Activated naive CD4-positive, alpha-beta T cell (primary cell): Measurements from ENCODE around the gene HIBADH.
"Not testable (repeated sequence)": the region's sequence is repeated elsewhere in the genome, so short reads cannot be mapped to it uniquely, and the experiment has no call there.

Experiments
- DNase-seq, 4 experiments: peaks; one replicate each; lab custom pipeline; 2025; lab: John Stamatoyannopoulos, UW

The HIBADH gene

GRCh38 chr7:27678617-27679260, 16.1 kb upstream of the HIBADH start:
- DNase-seq: no peak

- DNase-seq: no peak
These were observed 15.4 kb upstream of the HIBADH start for GRCh38 chr7:27677912-27678612.

GRCh38 chr7:27674126-27674525, 11.4 kb upstream of the HIBADH start:
- not testable (repeated sequence) for DNase-seq

- no peak for DNase-seq
These were observed 9.0 kb upstream of the HIBADH start for GRCh38 chr7:27671675-27672074.

- DNase-seq: no peak
These were observed 8.0 kb upstream of the HIBADH start for GRCh38 chr7:27670676-27671075.

DNA sequence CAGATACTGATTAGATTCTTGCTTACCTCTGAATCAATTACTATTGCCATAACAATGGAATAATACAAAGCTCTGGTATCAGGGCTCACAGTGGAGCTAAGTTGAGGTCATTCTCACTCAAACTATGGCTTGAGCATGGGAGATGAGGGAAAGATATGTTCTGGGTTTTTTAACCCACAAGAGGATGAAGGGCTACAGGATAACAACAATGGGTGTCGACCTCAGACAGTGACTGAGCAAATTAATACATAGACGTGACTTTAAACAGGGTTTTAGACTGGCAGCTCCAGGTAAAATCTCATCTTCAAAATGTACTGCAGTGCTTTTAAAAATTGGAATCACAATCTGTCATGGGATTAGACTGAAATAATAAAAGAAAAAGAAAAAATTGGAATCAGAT, 7.5 kb upstream of the HIBADH start:
- no peak for DNase-seq

DNA sequence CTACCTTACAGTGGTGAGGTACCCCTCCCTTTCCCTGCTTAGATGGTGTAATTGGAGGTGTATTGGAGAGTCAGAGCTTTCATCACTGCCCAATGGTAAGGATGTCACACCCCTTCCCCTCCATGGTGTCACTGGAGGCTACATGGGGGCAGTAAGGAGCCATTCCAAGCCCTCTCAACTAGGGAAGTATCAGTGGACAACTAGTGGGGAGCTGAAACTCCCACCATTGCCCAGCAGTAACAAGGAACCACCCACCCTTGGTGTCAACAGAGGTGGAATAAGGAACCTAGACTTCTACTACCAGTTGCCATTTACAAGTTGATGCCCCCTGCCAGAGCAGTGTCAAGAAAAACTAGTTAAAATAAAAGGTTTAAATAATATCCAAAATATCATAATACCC, 2.8 kb upstream of the HIBADH start:
- DNase-seq: no peak

DNA sequence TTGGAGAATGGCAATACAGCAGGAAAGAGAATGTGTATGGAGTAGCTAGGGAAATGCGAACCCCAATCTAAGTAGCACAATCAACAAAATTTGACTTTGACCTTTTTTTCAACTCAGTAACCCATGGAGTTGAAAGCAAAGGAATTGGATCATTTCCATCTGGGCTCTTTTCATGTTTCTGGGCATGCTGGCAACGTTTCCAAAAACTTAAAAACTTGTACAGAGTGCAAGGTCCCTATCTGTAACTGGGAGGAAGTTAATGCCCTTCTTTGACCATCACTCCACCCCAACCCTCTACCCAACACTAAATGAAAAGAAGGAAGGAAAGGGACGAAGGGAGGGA, 1.3 kb upstream of the HIBADH start:
- no peak for DNase-seq

DNA sequence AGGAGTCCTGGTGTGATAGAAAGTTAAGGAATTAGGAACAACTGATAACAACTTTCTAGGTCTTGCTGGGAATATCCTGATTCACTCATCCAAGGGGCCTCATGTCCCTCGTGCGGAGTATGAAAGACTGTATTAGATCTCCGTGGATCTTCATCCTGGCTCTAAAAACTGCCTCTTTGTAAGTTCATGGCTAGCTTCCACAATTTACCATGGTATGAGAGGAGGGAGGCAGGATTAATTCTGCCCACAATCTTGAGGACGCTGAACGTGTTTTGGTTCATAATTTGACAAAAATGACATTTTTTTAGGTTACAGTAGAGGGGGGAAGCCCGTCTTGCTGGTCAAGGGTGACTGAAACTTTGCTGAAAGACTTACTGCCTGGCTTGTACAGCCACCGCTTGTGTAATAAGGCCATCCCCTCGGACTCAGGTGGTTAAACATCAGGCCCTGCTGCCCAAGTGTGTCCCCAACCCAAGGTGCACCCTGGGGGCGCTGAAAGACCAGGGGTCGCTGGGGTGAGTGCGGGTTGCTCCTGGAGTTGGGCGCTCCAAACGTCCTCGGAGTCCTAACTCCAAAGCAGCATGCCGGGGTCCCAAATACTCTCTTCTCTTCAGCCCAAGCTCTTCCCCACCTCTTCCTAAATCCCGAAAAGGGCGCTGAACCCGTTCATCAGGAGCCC, 733 bp downstream of the HIBADH start:
- DNase-seq: peak in 1 of 4 experiments; percentile 19

GRCh38 chr7:27656724-27657123, 6.0 kb downstream of the HIBADH start:
- DNase-seq: no peak

DNA sequence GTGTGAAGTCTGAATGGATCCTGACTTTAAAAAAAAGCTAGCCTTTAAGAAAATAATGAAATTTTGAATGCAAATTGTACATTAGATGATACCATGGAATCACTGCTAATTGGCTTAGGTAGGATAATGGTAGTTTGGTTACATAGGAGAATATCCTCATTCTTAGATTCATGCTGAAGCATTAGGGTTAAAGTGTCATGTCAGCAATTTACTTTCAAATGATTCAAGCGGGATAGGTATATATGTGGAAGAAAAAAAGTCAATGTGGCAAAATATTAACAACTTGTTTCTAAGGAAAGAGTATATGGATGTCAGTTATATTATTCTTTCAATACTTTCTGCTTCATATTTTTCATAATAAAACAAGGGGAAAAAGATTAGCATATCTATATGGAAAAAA, 7.5 kb downstream of the HIBADH start:
- no peak for DNase-seq

GRCh38 chr7:27652518-27652917, 10.2 kb downstream of the HIBADH start:
- DNase-seq: no peak

DNA sequence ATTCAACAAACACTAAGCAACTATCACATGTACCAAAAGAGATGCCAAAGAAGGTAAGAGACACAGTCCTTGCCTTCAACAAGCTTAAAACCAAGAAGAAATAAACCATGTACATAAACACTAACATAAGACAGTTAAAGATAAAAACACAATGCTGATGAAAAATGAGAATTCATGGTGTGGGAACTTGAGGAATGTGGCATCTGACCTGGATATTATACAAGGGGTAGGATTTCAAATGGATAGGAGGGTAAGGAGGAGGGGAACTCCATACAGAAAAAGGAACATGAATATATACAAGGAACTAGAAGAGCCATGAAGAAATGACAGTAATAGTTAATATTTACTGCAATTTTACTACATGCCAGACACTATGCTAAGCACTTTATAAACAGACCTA, 11.0 kb downstream of the HIBADH start:
- DNase-seq: no peak

DNA sequence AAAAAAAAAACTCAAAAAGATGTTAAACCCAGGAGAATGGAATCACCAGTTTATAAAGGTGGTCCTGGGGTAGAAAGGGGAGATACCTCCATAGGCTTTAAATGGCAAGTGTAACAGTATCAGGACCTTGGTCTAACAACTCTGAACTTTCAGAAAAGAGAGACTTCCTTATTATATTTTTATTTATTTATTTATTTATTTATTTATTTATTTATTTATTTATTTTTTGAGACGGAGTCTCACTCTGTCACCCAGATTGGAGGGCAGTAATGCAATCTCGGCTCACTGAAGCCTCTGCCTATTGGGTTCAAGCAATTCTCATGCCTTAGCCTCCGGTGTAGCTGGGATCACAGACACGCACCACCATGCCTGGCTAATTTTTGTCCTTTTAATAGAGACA, 12.4 kb downstream of the HIBADH start:
- no peak for DNase-seq

GRCh38 chr7:27647489-27647888, 15.2 kb downstream of the HIBADH start:
- DNase-seq: no peak

DNA sequence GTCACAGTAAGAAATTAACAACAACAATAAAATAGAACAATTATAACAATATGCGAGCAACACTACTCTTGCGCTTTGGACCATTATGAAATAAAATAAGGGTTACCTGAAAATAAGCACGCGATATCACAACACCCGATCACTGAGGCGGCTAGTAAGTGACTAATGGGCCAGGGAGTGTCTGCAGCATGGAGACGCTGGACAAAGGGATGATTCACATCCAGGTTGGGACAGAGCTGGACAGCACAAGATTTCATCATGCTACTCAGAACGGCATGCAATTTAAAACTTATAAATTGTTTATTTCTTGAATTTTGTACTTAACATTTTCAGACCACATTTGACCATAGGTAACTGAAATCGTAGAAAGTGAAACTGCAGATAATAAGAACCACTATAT, 15.6 kb downstream of the HIBADH start:
- DNase-seq: no peak

GRCh38 chr7:27642271-27642670, 20.4 kb downstream of the HIBADH start:
- DNase-seq: no peak

DNA sequence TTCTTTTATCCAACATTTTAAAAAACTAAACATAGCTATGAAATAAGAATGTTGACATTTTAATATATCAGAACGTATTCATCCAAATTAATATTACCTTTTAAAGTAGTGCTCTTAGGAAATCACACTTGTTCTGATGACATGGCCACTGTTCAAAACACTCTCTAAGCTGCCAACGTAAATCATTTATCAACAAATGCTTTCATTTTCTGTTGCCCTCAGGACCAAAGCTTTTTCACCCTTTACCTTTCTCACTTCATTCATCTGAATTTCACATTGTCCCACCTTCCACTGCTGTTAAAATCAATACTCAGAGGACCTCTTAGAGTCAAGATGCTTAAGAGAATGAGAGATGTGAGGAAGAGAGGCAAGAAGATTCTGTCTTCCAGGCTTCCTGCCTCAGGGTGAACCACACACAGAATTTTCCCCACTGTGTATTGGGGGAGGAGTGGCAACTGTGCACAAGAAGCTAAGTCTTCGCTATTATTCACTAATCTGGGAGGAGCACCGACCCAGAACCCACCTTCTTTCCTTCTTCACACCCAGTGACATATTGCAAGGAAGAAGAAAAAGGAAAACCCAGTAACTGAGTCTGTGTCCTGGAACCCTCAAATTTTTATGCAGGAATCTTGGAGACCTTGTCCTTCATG, 21.0 kb downstream of the HIBADH start:
- no peak for DNase-seq

DNA sequence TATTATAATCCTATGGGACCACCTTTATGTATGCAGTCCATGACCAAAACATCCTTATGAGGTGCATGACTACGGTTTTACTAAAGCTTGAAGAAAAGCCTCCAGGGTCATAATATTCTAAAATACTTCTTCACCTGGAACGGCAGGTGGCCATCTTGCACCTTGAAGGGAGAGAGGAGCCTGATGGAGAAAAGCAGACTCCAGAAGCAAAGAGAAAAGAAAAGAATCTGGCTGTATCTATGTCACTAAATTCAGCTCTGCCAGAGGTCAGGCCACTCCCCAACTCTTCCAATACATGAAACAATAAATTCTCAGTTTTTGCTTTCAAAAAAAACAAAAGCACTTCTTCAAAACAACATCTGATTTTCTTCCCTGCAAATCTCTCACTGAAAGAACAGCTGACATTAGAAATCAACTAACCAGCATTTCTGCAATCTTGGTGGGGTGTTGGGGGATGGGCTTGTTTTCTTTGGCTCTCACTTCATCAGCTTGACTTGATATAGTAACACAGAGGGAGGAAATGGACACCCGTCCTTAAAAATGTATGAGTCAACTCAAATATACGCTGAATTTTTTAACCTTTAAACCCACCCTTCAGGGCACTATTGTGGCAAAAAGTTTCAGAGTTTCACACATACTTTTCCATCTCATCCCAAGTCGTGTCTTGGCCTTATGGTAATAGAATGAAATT, 21.7 kb downstream of the HIBADH start:
- DNase-seq: no peak

- DNase-seq: no peak
These were observed 22.8 kb downstream of the HIBADH start for GRCh38 chr7:27639851-27640250.

DNA sequence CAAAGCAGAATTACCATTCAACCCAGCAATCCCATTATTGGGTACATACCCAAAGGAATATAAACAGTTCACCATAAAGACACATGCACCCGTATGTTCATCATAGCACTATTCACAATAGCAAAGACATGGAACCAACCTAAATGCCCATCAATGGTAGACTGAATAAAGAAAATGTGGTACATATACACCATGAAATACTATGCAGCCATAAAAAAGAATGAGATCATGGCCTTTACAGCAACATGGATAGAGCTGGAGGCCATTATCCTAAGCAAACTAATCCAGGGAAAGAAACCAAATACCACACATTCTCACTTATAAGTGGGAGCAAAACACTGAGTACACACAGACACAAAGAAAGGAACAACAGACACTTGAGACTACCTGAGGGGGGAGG, 23.6 kb downstream of the HIBADH start:
- DNase-seq: not testable (repeated sequence)

DNA sequence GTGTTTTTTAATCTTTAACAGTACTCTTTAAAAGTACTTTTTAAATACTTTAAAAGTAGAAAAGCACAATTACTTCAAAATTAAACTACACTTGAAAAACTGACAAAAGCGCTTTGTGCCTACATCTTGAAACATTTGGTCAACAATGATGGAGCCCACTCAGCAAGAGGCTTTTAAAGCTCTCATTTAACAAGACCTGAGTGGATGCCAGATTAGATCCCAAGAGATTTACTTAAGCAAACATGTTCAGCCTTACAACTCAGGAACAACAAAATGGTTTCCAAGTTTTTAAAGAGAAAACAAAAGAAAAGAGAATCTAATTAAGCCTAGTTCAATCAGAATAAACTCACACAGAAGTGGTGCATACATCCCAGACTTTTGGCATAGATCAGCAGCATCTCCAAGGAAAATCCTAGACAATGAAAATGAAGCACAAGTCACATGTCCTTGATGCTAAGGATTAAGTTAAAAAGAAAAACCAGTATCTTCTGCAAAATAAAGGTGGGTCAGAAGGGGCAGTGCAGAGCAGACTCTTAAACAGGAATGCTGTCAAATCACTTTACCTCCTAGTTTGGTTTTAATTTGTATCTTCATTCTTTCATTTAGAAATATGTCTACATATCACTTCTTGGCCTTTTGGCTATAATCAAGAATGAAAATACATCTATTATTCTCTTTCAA, 26.2 kb downstream of the HIBADH start:
- DNase-seq: no peak
